Activated B cell treated with CpG ODN at 0.5 μM for 24 hours (primary cell): ENCODE measurements around the gene DAP. TPM values are rescaled to one million over a fixed set of nuclear protein-coding genes. Genes with fewer than 3 reads are reported as not detected.

Experiments used
- ATAC-seq: fragments of 200-7000 bp; cut with Tn5 transposase; one replicate; pipeline ENCODE4 v1.10.0; 2021; ENCODE audit warnings: low read depth, mild to moderate bottlenecking, moderate library complexity
- CTCF ChIA-PET: fragments of 350-600 bp; sonication (Branson Sonifier 250); formaldehyde crosslinking; loops from one replicate; lab custom pipeline; 2021; ENCODE audit warnings: antibody characterized with exemption; lab: Charles Lee
- POLR2A ChIA-PET: fragments of 350-600 bp; sonication (Branson Sonifier 250); formaldehyde crosslinking; loops from one replicate; lab custom pipeline; 2021; ENCODE audit warnings: antibody characterized with exemption; lab: Charles Lee
- DNase-seq: peaks from one replicate; pipeline ENCODE4 v3.0.0; 2022
- H3K27ac Mint-ChIP-seq: one replicate; pipeline ENCODE4 v1.8.0; 2020; ENCODE audit warnings: mixed read lengths
- H3K27me3 Mint-ChIP-seq: one replicate; pipeline ENCODE4 v1.8.0; 2021; ENCODE audit warnings: mixed read lengths
- H3K36me3 Mint-ChIP-seq: one replicate; pipeline ENCODE4 v1.8.0; 2021; ENCODE audit warnings: low read depth, mixed read lengths
- H3K4me1 Mint-ChIP-seq: one replicate; pipeline ENCODE4 v1.8.0; 2021; ENCODE audit warnings: mixed read lengths
- H3K4me3 Mint-ChIP-seq: one replicate; pipeline ENCODE4 v1.8.0; 2020; ENCODE audit warnings: mild to moderate bottlenecking, mixed read lengths
- H3K9me3 Mint-ChIP-seq: one replicate; pipeline ENCODE4 v1.8.0; 2020; ENCODE audit warnings: mixed read lengths
- CTCF ChIP-seq: fragments of 200-600 bp; IDR thresholded peaks from one replicate; pipeline ENCODE4 v1.8.0; 2022; ENCODE audit warnings: antibody characterized with exemption, mild to moderate bottlenecking
- intact Hi-C: fragments of 100-400 bp; cut with micrococcal nuclease; formaldehyde crosslinking; loops from one replicate; pipeline ENCODE4 v1.15.1; 2024
- total RNA-seq: library from RNA; stranded (reverse); gene quantifications from 2 replicates; pipeline ENCODE4 v1.2.3, GENCODE V29; 2022

The DAP gene
- total RNA-seq, 1 donor from 2014 or later = 51.3 TPM

GRCh38 chr5:10680876-10681481, 80.1 kb downstream of the DAP start:
- Mint-ChIP-seq H3K27me3 (no peaks in the 10 kb centered on the region), H3K4me1 (peaks cover 12% of the 10 kb centered on the region), H3K36me3 (peaks cover 64% of the 10 kb centered on the region), H3K27ac (no peak overlapping the region), H3K9me3 (peaks cover 8% of the 10 kb centered on the region), H3K4me3 (no peak overlapping the region)
- ChIA-PET CTCF (no interaction called here), POLR2A (no interaction called here)
- DNase-seq (no peak), ATAC-seq (no peak)
- intact Hi-C loops = no loop called here
- no peak for TF ChIP-seq CTCF

- ATAC-seq (no peak), DNase-seq (no peak)
- Mint-ChIP-seq H3K27ac (no peak overlapping the region), H3K9me3 (peaks cover 8% of the 10 kb centered on the region), H3K4me1 (peaks cover under 1% of the 10 kb centered on the region), H3K4me3 (no peak overlapping the region), H3K36me3 (peaks cover 62% of the 10 kb centered on the region), H3K27me3 (no peaks in the 10 kb centered on the region)
- no peak for TF ChIP-seq CTCF
- intact Hi-C loops = no loop called here
- ChIA-PET POLR2A (no interaction called here), CTCF (no interaction called here)
Observed at GRCh38 chr5:10679336-10679988, 81.6 kb downstream of the DAP start.

GRCh38 chr5:10678244-10678643, 82.8 kb downstream of the DAP start:
- Mint-ChIP-seq H3K36me3 (peaks cover 54% of the 10 kb centered on the region), H3K4me1 (no peaks in the 10 kb centered on the region), H3K9me3 (peaks cover 8% of the 10 kb centered on the region), H3K27me3 (no peaks in the 10 kb centered on the region), H3K27ac (no peak overlapping the region), H3K4me3 (no peak overlapping the region)
- DNase-seq (no peak), ATAC-seq (no peak)
- intact Hi-C loops = no loop called here
- no peak for TF ChIP-seq CTCF
- ChIA-PET CTCF (no interaction called here), POLR2A (no interaction called here)

GRCh38 chr5:10677533-10677932, 83.5 kb downstream of the DAP start:
- Mint-ChIP-seq H3K27ac (no peak overlapping the region), H3K36me3 (peaks cover 47% of the 10 kb centered on the region), H3K27me3 (no peaks in the 10 kb centered on the region), H3K9me3 (peaks cover 8% of the 10 kb centered on the region), H3K4me1 (no peaks in the 10 kb centered on the region), H3K4me3 (no peak overlapping the region)
- no peak for DNase-seq
- CTCF ChIA-PET = no interaction called here
- intact Hi-C loops = no loop called here
- POLR2A ChIA-PET = no interaction called here
- ATAC-seq = no peak
- TF ChIP-seq CTCF = no peak

GRCh38 chr5:10676946-10677345, 84.1 kb downstream of the DAP start:
- no peak for DNase-seq
- H3K36me3 Mint-ChIP-seq = peaks cover 41% of the 10 kb centered on the region
- POLR2A ChIA-PET = no interaction called here
- H3K4me3 Mint-ChIP-seq = no peak overlapping the region
- intact Hi-C loops = no loop called here
- no peaks in the 10 kb centered on the region for H3K27me3 Mint-ChIP-seq
- no peak for ATAC-seq
- CTCF ChIA-PET = no interaction called here
- no peak overlapping the region for H3K27ac Mint-ChIP-seq
- no peak for TF ChIP-seq CTCF
- peaks cover 8% of the 10 kb centered on the region for H3K9me3 Mint-ChIP-seq
- H3K4me1 Mint-ChIP-seq = no peaks in the 10 kb centered on the region
